ENCODE results near the gene ALLC.

Gene ALLC

DNA sequence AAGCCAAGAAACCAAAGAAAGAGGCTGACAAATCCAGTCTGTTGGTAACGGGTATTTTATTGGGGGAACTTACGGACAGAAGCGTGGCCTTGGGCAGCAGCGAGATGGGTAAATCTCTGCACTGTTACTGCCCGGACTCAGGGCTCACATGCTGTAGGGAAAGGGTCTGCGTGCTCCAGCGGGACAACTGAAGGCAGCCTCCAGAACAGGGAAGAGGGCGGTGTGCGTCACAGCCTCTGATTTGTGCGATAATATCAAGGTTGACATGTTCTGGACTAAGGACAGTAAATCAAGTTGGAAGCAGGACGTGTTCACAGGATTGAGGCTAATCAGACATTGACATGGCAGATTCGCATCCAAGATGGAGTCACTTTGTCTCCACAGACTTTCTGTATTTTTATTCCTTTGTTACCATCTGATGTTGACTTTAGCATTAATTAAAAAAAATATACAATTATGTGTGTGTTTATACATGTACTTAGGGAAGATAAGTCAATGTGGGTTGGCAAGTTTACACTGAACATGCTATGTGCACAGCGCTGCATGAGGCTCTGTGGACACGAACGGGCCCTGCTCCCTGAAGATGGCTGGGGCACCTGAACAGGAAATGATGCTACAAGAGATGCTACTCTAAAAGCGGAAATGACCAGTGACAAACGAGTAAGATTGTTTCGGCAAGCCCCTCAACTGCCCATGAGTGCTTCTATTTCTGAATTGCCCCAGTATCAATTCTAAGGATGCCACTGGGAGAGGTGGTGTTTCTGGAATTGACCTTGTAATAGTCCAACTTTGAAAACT, 22.7 kb downstream of the ALLC start:
- DNase-seq, result no peak

DNA sequence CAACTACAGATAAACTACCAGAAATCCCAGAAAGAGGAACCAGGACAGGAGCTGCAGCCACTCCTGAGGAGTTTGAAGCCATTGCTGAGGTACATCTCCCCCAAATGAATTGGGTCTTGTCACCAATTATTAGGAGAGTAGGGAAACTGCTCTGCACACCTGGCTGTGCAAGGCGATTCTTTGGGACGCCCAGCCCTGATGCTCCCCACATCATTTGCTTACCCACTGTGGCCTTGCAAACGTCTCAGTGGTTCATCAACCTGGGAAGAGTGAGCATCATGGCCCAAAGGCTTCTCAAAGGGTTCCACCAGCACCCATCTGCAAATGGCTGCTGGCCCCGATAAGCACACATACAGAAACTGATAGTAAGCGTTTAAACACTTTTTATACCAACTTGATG, 23.6 kb downstream of the ALLC start:
- no peak for DNase-seq

DNA sequence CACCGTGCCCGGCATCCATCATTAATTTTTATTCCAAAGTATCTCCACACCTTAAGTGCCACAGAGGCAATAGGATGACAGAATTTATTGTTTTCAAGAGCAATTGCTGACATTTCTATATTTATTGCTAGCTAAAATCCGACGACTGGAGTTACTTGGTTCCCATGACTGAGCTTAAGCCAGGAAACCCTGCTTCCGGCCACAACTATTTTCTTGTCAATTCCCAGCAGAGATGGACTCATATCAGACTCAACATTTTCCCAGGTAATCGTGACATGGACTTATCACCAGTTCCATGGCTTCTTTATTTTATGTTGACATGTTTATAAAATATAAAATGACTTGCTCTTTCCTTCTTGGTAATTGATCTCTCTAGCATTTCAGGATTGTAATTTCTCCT, 24.8 kb downstream of the ALLC start:
- DNase-seq, result no peak

DNA sequence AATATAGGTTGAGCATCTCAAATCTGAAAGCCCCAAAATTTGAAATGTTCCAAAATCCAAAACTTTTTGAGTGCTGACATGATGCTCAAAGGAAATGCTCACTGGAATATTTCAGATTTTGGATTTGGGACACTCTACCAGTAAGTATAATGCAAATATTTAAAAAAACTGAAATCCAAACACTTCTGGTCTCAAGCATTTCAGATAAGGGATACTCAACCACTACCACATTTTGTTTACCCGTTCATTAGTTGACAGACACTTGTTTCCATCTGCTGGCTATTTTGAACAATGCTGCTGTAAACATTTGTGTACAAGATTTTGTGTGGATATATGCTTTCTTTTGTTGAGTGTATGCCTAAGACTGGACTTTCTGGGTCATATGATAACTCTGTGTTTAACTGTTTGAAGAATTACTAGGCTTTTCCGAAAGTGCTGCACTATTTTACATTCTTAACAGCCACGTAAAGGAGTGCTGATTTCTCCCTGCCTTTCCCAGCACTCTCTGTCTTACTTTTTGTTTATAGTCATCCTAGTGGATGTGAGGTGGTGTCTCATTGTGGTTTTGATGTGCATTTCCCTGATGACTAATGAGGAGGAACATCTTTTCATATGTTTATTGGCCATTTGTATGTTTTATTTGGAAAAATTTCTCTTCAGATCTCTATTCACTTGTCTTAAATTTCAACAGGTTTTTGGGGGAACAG, 25.9 kb downstream of the ALLC start:
- DNase-seq, result no peak

DNA sequence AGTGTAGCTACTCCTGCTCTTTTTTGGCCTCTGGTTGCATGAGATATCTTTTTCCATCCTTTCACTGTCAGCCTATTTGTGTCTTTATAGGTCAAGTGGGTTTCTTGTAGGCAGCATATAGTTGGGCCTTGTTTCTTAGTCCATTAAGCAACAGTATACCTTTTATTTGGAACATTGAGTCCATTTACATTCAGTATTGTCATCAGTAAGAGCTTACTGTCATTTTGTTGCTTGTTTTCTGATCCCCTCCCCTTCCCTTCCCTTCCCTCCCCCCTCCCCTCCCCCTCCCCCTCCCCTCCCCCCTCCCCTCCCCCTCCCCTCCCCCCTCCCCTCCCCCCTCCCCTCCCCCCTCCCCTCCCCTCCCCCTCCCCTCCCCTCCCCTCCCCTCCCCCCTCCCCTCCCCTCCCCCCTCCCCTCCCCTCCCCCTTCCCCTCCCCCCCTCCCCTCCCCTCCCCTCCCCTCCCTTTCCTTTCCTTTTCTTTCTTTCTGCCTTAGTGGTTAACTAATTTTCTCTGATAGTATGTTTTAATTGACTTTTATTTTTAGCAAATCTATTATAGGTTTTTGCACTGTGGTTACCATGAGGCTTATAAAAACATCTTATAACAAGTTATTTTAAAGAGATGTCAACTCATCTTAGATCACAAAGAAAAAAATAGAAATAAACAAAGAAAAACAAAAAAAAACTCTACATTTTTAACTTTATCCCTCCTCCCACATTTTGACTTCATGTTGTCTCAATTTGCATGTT, 32.2 kb downstream of the ALLC start:
- no peak for DNase-seq

DNA sequence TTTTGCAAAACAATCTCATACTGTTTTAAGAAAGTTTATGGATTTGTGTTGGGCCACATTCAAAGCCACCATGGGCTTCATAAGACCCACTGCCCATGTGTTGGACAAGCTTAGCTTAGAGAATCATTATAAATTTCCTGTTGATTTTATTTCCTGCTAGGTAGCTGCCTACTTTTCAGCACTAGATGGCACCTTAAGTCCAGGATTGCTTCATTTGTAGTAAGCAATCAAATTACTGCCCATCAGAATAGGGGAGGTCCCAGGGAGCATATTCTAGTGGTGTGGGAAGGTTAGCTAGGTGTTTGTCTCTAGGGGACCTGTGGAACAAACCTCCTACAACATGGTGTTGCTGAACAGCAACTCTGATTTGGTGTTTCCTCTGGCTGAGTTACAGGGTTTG, 34.4 kb downstream of the ALLC start:
- no peak for DNase-seq

DNA sequence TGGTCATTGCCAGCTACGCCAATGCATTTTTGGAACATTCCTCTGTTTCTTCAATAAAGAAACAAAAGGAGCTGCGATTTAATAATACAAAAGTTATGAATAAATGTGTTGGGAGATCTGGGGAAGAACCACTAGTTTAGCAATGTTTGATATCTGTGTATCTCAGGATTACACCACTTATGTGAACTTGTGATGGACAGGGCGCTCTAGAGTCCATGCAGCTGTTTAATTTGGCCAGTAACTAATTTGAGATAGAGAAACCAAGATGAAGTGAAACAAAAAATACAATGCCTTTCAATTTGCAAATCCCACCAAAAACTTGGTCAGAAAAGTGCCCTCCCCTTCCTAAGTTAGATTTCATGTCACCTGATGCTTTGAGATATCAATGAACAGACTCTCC, 38.5 kb downstream of the ALLC start:
- no peak for DNase-seq

DNA sequence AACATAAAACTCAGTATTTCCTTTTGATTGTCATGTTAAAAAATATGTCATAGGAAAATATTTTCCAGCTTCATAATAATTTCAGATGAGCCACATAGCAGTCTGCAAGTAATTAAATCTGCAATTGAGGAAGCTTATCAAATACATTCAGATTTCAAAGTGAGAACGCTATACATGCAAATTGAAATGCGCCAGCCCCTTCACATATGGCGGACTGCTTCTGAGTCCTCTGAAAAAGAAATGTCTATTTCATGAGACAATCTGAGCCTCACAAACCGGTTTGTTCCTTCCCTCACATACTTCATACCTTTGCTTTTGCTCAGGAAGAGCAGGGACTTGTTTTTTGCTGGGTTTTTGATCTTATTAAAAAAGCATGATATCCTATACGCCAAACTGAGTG, 43.1 kb downstream of the ALLC start:
- DNase-seq, result no peak

DNA sequence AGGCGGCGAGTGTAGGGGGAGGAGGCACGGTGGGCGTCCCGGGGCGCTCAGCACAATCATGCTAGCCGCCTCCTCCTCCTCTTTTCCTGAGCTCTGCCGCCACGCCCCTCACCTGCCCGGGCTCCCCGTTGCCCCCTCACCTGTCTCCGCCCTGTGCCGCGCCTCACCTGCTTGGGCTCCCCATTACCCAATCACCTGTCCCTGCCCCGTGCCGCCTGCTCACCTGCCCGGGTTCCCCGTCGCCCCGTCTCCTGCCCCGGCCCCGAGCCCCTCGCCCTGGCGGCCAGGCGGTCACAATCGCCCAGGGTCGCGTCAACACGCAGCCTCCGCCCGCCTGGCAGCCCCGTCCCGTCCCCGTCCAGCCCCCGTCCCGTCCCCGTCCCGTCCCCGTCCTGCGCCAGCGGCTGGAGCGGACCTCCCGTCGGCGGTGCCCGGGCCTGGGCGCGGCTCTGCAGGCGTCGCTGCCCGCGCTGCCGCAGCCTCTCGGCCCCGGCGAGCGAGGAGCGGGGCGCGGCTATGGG, 45.3 kb downstream of the ALLC start, which contains the start of gene DCDC2C:
DCDC2C (plus strand) TSS at position 340 of the 521 bp plus-strand sequence; CDS start at position 517, 177 bp downstream.
- DNase-seq, result no peak

DNA sequence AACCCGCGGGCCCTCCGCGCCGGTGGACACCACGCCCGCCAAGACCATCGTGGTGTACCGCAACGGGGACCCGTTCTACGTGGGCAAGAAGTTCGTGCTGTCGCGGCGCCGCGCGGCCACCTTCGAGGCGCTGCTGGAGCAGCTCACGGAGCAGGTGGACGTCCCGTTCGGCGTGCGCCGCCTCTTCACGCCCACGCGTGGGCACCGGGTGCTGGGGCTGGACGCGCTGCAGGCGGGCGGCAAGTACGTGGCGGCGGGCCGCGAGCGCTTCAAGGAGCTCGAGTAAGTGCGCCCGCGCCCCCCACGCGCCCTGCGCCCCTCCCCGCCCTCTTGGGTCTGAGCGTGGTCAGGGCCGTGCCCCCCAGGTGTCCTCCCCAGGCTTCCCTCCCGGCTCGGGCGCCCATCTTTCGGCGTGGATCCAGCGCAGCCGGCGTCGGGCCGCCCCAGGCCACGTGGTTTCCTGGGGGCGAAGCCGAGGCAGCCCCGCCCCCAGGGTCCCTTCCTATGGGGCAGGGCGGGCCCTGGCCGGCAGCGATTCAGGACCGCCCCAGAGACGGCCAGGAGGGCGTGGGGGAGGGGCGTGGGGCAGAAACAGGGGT, 45.9 kb downstream of the ALLC start:
- DNase-seq, result no peak

DNA sequence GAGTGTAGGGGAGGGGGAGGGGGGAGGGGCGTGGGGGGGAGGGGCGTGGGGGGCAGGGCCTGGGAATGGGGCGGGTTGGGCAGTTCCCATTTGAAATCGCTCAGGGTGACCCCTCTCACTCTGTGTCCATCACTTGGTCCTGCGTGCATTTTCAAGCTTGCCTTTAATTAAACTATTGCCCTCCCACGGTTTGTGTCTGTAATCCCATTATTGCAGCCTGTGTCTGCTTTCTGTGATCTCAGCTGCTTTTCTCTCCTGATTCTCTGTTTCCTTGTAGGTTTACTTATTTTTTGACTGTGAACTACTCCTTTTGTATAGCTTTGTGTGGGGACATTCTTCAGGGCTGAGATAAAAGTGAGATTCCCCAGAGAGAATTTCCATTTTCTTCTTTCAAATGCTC, 46.7 kb downstream of the ALLC start:
- no peak for DNase-seq

DNA sequence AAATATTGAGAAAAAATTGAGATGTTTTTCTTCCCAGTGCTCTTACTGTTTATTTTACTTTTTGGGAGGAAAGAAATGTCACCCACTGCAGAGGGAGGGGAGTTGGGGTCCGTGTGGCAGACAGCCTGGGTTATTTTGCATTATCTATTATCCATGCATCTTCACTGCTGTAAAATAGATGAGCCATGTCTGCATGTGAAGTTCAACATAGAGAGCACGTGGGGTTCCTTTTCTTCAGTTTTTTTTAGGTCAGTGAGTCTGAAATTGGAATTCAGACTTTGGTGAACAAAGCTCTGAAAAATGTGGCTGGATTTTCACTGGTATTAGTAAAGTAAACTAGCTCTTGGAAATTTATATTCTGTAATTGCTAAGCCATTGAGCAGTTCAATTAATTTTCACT, 47.8 kb downstream of the ALLC start:
- DNase-seq, result no peak

DNA sequence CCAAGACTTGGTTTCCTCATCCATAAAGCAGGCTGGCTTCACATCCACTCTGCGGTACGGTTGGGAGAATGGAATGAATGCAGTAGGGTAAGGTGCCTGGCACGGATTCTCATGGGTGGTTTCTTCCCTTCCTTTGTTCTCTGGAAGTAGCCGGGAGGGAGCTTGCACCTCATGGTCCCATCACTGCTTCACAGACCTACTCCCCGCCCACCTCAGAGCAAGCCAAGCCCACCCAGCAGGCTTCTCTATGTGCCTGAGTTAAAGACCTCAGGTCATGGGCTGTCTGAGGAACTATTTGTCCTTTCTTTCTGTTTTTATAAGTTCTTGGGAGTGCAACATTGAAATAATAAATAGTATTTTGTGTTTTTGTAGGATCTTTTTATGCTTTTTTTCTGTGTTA, 48.9 kb downstream of the ALLC start:
- no peak for DNase-seq

DNA sequence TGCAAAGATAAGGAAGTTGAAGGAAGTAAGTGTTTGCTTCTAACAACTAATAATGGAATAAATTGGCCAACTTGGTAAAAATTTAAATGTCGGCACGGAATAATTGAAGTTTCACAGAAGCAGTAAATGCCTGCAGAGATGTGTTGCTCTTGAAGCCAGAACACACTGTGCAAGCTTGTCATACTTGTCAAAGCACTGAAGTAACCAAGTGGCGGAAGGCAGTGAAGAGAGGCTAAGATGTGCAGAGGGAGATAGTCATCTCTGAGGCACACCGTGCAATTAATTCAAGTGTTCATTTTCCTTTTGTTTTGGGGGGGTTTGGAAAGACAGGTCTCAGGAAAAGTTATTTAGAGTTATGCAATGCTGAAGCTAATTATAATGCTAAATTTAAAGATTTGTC, 50.6 kb downstream of the ALLC start:
- DNase-seq, result no peak

DNA sequence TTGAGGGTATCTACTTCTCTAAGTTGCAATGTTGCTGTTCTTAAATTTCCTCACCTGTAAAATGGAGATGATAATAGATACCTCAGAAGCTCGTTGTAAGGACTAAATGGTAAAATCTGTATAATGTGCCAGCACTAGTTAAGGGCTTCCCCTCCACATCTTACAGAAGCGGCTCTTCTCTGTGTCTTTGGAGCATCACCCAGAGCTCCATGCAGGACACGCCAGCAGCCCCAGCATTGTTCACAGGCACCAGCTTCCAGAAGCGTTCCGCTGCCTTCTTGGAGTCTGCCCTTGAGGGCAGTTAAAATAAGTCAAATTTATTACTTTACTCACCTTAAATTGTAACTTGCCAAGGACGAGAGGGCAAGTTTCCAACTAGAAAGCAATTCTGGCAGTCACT, 51.2 kb downstream of the ALLC start:
- DNase-seq, result no peak

DNA sequence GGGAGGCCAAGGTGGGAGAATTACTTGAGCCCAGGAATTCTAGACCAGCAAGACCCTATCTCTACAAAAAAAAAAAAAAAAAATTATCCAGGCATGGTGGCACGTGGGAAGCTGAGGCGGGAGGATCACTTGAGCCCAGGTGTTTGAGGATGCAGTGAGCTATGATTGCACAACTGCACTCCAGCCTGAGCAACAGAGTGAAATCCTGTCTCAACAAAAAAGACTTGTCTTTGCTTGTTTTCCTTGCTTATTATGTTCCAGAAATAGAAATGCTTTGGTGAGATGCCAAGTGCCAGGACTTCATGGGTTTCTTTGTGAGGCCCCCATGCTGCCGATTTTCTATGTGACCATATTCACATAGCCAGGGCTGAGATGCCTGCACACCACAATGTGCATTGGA, 54.4 kb downstream of the ALLC start:
- no peak for DNase-seq

DNA sequence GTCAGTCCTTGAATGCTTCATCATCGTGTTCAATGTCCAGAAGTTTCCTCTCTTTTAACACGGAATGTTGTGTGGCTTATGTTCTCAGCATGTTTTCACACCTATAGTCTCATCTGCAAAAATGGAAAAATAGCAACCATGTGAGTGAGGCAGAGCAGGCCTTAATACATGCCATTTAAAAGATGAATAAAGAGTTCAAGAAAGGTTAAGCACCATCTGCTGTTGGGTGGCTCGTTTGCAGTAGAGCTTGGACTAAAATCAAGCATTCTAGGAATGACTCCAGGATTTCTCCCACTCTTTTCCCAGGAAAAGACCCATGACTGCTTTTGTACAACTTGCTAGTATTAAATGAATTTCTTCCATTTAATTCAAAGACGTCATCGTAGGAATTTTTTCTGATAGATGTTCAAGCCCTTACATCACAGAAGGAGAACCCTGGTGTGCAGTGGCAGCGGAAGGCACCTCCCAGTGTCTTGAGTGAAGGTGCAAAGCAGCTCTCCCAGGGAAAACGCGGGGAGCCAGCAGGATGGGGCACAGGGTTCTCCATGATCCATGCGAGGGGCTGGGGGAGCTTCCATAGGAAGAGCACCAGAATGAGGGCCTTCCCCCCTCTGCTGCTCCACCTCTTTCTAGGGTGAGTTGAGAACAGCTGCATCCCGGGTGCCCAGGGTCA, 55.0 kb downstream of the ALLC start:
- no peak for DNase-seq

DNA sequence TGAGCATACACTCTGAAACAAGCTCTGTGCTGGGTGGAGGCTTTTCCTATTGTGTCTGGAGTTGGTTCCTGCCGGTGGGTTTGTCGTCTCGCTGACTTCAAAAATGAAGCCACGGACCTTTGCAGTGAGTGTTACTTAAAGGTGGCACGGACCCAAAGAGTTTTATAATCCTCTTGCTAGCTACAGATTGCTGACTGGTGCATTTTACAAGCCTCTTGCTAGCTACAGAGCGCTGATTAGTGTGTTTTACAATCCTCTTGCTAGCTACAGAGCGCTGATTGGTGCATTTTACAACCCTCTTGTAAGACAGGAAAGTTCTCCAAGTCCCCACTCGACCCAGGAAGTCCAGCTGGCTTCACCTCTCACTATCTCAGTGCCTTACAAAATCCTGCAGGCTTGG, 60.7 kb downstream of the ALLC start:
- DNase-seq, result no peak

DNA sequence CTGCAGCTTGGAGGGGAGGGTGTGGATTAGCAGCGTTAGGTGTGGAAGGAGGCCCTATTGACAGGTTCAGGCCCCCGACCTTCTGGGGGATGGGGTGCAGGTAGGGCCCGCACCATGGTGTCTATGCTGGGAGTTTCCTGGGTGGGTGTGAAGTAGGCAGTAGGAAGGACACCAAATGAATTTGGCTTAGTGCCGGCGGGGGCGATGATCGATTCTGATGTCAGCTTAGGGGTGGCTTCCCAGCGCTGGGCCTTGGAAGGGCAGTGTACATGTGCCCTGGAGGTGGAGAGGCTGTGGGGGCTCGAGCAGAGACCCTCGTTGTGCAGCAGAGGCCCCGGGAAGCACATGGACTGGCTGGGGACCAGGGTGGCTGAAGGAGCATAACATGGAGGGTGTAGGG, 67.0 kb downstream of the ALLC start:
- no peak for DNase-seq

DNA sequence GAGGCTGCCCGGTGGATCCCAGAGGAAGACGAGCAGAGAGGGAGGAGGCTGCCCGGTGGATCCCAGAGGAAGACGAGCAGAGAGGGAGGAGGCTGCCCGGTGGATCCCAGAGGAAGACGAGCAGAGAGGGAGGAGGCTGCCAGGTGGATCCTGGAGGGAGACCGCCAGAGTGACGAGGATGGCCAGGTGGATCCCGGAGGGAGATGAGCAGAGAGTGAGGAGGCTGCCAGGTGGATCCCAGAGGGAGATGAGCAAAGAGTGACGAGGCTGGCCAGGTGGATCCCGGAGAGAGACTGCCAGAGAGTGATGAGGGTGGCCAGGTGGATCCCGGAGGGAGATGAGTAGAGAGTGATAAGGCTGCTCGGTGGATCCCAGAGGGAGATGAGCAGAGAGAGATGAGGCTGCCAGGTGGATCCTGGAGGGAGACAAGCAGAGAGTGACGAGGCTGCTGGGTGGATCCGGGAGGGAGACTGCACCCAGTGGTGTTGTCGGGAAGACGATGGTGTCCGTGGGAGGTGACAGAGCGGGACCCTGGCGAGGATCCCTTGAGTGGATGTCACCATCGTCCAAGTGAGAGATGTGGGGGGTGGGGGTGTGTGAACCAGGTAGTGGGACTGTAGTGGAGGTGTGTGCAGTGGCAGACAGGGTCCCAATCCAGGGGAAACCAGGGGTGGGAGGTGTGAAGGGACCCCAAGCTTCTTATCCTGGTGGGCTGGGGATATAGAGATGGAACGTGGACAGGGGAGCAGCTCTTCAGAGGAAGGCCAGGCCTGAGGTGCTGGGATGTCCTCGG, 67.7 kb downstream of the ALLC start:
- DNase-seq, result no peak

DNA sequence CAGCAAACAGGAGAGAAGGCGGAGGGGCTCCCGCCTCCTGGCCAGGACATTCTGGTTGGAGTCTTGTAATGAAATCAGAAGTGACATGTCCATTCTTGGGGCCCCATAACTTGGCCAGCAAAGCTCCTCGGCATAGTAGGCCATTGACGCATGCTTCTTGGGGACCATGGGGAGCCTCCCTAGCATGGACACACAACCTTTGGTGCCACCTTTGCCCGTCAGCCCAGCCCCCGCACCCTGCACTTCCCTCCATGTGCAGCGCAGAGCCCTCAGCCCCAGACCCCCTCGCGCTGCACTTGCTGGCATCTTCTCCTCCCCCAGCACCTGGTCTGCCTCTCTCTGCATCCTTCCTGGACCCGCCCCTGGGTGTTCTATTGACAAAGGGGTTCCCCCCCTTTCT, 68.5 kb downstream of the ALLC start:
- DNase-seq, result no peak

All from GOT3 (cell line).